ENCODE results near the gene RTBDN. TPM values are rescaled to one million over a fixed set of nuclear protein-coding genes. Genes with fewer than 3 reads are reported as not detected.
A peak's percentile ranks its signal among the peaks of the same experiment; 100 is the strongest.

The RTBDN gene
- total RNA-seq, 2 donors from 2014 or later = not detected

GRCh38 chr19:12790628-12791344 is 43.6 kb downstream of the RTBDN start:
- Mint-ChIP-seq H3K4me3 (peak overlapping the region; percentile 98), H3K27me3 (no peaks in the 10 kb centered on the region), H3K36me3 (ENCODE audit: low read depth) (peaks cover 5% of the 10 kb centered on the region), H3K27ac (peak overlapping the region; percentile 99), H3K4me1 (peaks cover 33% of the 10 kb centered on the region)
- no peaks in the 10 kb centered on the region for H3K9me3 ChIP-seq (ENCODE audit: control insufficient read depth, low read length, poor library complexity, severe bottlenecking)
- DNase-seq (no peak), ATAC-seq (no peak)

GRCh38 chr19:12789904-12790619 is 44.3 kb downstream of the RTBDN start:
- peak overlapping the region; percentile 98 for H3K4me3 Mint-ChIP-seq
- peaks cover 5% of the 10 kb centered on the region for H3K36me3 Mint-ChIP-seq (ENCODE audit: low read depth)
- peak overlapping the region; percentile 99 for H3K27ac Mint-ChIP-seq
- ATAC-seq (peak; percentile 41), DNase-seq (peak; percentile 86 to 89 (median 86))
- H3K9me3 ChIP-seq (ENCODE audit: control insufficient read depth, low read length, poor library complexity, severe bottlenecking) = no peaks in the 10 kb centered on the region
- H3K4me1 Mint-ChIP-seq = peaks cover 31% of the 10 kb centered on the region
- H3K27me3 Mint-ChIP-seq = no peaks in the 10 kb centered on the region

- peaks cover 27% of the 10 kb centered on the region for H3K4me1 Mint-ChIP-seq
- peaks cover 5% of the 10 kb centered on the region for H3K36me3 Mint-ChIP-seq (ENCODE audit: low read depth)
- no peaks in the 10 kb centered on the region for H3K9me3 ChIP-seq (ENCODE audit: control insufficient read depth, low read length, poor library complexity, severe bottlenecking)
- ATAC-seq (no peak), DNase-seq (no peak)
- peak overlapping the region; percentile 98 for H3K27ac Mint-ChIP-seq
- H3K4me3 Mint-ChIP-seq = peak overlapping the region; percentile 98
- H3K27me3 Mint-ChIP-seq = no peaks in the 10 kb centered on the region
Observed at GRCh38 chr19:12789098-12789903, 45.1 kb downstream of the RTBDN start.

GRCh38 chr19:12788682-12789097 is 45.7 kb downstream of the RTBDN start:
- ATAC-seq (no peak), DNase-seq (peak; percentile 52 to 63 (median 53))
- Mint-ChIP-seq H3K36me3 (ENCODE audit: low read depth) (peaks cover 5% of the 10 kb centered on the region), H3K4me1 (peaks cover 24% of the 10 kb centered on the region), H3K4me3 (peak overlapping the region; percentile 87), H3K27ac (peak overlapping the region; percentile 98), H3K27me3 (no peaks in the 10 kb centered on the region)
- no peaks in the 10 kb centered on the region for H3K9me3 ChIP-seq (ENCODE audit: control insufficient read depth, low read length, poor library complexity, severe bottlenecking)

DNA sequence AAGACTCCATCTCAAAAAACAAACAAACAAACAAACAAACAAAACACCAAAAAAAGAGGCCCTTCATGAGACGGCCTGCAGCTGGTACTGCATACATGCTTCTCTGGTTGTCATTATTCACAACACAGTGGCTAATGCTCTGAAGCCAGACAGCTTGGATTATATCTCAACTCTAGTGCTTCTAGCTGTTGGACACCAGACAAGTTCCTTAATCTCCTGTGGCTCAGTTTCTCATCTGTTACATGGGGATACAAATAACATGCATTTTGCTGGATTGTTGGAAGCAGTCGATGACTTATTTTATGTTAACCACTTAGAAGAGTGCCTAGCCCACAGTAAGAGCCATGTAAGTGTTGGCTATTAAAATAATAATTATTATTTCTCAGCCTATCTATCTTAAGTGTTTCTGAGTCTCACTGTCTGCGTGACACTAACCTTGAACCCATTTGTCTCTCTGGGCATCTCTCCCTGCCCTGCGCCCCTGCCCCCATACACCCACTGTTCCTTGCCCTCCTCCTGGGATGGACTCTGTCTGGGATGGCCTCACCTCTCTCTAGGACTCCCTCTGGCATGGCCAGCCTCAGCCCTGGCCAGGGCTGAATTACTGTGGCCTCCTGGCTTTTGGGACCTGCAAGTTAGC is 46.2 kb downstream of the RTBDN start:
- ATAC-seq (no peak), DNase-seq (no peak)
- Mint-ChIP-seq H3K4me1 (peaks cover 23% of the 10 kb centered on the region), H3K27ac (peak overlapping the region; percentile 98), H3K27me3 (no peaks in the 10 kb centered on the region), H3K36me3 (ENCODE audit: low read depth) (peaks cover 2% of the 10 kb centered on the region), H3K4me3 (no peak overlapping the region)
- H3K9me3 ChIP-seq (ENCODE audit: control insufficient read depth, low read length, poor library complexity, severe bottlenecking) = no peaks in the 10 kb centered on the region

DNA sequence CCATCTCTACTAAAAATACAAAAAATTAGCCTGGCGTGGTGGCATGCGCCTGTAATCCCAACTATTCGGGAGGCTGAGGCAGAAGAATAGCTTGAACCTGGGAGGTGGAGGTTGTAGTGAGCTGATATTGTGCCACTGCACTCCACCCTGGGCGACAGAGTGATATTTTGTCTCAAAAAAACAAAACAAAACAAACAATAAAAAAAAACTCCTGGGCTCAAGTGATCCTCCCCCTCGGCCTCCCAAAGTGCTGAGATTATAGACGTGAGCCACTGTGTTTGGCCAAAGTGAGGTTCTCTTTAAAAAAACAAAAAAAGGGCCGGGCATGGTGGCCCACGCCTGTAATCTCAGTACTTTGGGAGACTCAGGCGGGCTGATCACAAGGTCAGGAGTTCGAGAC is 46.9 kb downstream of the RTBDN start:
- H3K9me3 ChIP-seq (ENCODE audit: control insufficient read depth, low read length, poor library complexity, severe bottlenecking) = no peaks in the 10 kb centered on the region
- Mint-ChIP-seq H3K4me1 (peaks cover 23% of the 10 kb centered on the region), H3K27me3 (no peaks in the 10 kb centered on the region), H3K4me3 (no peak overlapping the region), H3K36me3 (ENCODE audit: low read depth) (peaks cover 2% of the 10 kb centered on the region), H3K27ac (peak overlapping the region; percentile 98)
- no peak for ATAC-seq
- DNase-seq = no peak

DNA sequence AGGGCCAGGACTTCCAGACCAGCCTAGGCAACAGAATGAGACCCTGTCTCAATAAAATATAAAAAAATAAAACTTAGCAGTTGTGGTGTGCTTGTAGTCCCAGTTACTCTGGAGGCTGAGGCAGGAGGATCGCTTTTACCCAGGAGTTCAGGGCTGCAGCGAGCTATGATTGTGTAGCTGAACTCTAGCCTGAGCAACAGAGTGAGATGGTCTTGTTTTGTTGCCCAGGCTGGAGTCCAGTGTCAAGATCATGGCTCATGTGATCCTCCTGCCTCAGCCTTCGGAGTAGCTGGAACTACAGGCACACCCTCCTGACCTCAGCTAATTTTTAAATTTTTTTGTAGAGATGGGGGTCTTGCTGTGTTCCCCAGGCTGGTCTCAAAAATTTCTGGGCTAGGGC is 47.4 kb downstream of the RTBDN start:
- ATAC-seq (no peak), DNase-seq (no peak)
- H3K27ac Mint-ChIP-seq = peak overlapping the region; percentile 98
- H3K27me3 Mint-ChIP-seq = no peaks in the 10 kb centered on the region
- H3K4me3 Mint-ChIP-seq = no peak overlapping the region
- H3K4me1 Mint-ChIP-seq = peaks cover 27% of the 10 kb centered on the region
- H3K36me3 Mint-ChIP-seq (ENCODE audit: low read depth) = no peaks in the 10 kb centered on the region
- H3K9me3 ChIP-seq (ENCODE audit: control insufficient read depth, low read length, poor library complexity, severe bottlenecking) = no peaks in the 10 kb centered on the region

GRCh38 chr19:12786141-12786870 is 48.1 kb downstream of the RTBDN start:
- Mint-ChIP-seq H3K4me3 (no peak overlapping the region), H3K4me1 (peaks cover 33% of the 10 kb centered on the region), H3K27me3 (no peaks in the 10 kb centered on the region), H3K36me3 (ENCODE audit: low read depth) (no peaks in the 10 kb centered on the region), H3K27ac (no peak overlapping the region)
- DNase-seq = no peak
- H3K9me3 ChIP-seq (ENCODE audit: control insufficient read depth, low read length, poor library complexity, severe bottlenecking) = no peaks in the 10 kb centered on the region
- ATAC-seq = no peak

GRCh38 chr19:12785431-12786031 is 48.8 kb downstream of the RTBDN start:
- H3K27me3 Mint-ChIP-seq = no peaks in the 10 kb centered on the region
- H3K36me3 Mint-ChIP-seq (ENCODE audit: low read depth) = no peaks in the 10 kb centered on the region
- ATAC-seq = no peak
- no peak overlapping the region for H3K4me3 Mint-ChIP-seq
- DNase-seq = no peak
- H3K9me3 ChIP-seq (ENCODE audit: control insufficient read depth, low read length, poor library complexity, severe bottlenecking) = no peaks in the 10 kb centered on the region
- peaks cover 25% of the 10 kb centered on the region for H3K4me1 Mint-ChIP-seq
- H3K27ac Mint-ChIP-seq = no peak overlapping the region

GRCh38 chr19:12784871-12785430 is 49.4 kb downstream of the RTBDN start:
- H3K27ac Mint-ChIP-seq = no peak overlapping the region
- H3K4me3 Mint-ChIP-seq = no peak overlapping the region
- ATAC-seq = no peak

DNA sequence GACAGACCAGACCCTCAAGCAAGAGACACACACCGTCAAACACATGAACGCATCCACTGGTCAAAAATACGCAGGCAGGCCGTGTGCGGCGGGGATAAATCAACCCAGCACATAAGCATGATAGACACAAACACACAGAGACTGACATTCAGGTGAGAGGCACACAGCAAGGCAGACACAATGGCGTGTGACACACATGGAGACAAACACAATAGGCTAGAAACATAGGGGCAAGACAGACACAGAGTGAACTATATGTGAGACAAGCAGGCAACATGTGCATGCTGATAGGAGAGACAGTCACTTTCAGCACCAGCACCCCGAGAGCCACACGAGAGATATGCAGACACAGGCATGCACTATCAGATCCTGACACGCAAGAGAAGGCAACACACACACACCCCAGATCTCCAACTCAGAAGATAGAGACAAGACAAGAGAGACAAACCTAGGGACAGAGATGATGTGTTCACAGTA is 49.9 kb downstream of the RTBDN start:
- Mint-ChIP-seq H3K27me3 (no peaks in the 10 kb centered on the region), H3K4me3 (no peak overlapping the region), H3K4me1 (peaks cover 22% of the 10 kb centered on the region), H3K36me3 (ENCODE audit: low read depth) (no peaks in the 10 kb centered on the region), H3K27ac (no peak overlapping the region)
- peak; percentile 4 for ATAC-seq
- DNase-seq = peak in 1 of 3 donors; percentile 19
- no peaks in the 10 kb centered on the region for H3K9me3 ChIP-seq (ENCODE audit: control insufficient read depth, low read length, poor library complexity, severe bottlenecking)

More at GRCh38 chr19:12784871-12785430, 49.4 kb downstream of the RTBDN start:
- Mint-ChIP-seq H3K36me3 (ENCODE audit: low read depth) (no peaks in the 10 kb centered on the region), H3K27me3 (no peaks in the 10 kb centered on the region), H3K4me1 (peaks cover 21% of the 10 kb centered on the region)
- no peaks in the 10 kb centered on the region for H3K9me3 ChIP-seq (ENCODE audit: control insufficient read depth, low read length, poor library complexity, severe bottlenecking)
- DNase-seq = peak in 1 of 3 donors; percentile 27

Measured in T-helper 17 cell (primary cell).